Esophagus (tissue), 2 donors: ENCODE measurements around the gene NOL4L. TPM values are rescaled to one million over a fixed set of nuclear protein-coding genes. Genes with fewer than 3 reads are reported as not detected.
"Not testable (repeated sequence)": the region's sequence is repeated elsewhere in the genome, so short reads cannot be mapped to it uniquely, and the experiment has no call there.

Source experiments
- H3K27ac ChIP-seq, 2 donors: one replicate each; pipeline ENCODE4 v1.5.1; 2013; ENCODE audit warnings: low read depth in 2 of 2, mild to moderate bottlenecking in 2 of 2, inconsistent platforms in 1 of 2, low read length in 1 of 2, moderate library complexity in 1 of 2
- H3K27me3 ChIP-seq, 2 donors: one replicate each; pipeline ENCODE4 v1.6.1; 2013; ENCODE audit warnings: low read length in 2 of 2, control low read depth in 1 of 2, mild to moderate bottlenecking in 1 of 2; ENCODE audit not compliant: insufficient read depth in 2 of 2, control insufficient read depth in 1 of 2
- H3K36me3 ChIP-seq, 2 donors: one replicate each; pipeline ENCODE4 v1.6.1; 2013; ENCODE audit warnings: low read length in 1 of 2; ENCODE audit not compliant: control insufficient read depth in 2 of 2, insufficient read depth in 2 of 2
- H3K4me1 ChIP-seq, 2 donors: one replicate each; pipeline ENCODE4 v1.6.1; 2013; ENCODE audit warnings: low read length in 1 of 2; ENCODE audit not compliant: control insufficient read depth in 2 of 2, insufficient read depth in 2 of 2
- H3K4me3 ChIP-seq, 2 donors: one replicate each; pipeline ENCODE4 v1.5.1; 2013; ENCODE audit warnings: low read length in 2 of 2, mild to moderate bottlenecking in 2 of 2, low read depth in 1 of 2, moderate library complexity in 1 of 2
- H3K9me3 ChIP-seq, 2 donors: one replicate each; pipeline ENCODE4 v1.6.1; 2013; ENCODE audit warnings: mild to moderate bottlenecking in 2 of 2, low read depth in 1 of 2, low read length in 1 of 2, moderate library complexity in 1 of 2; ENCODE audit not compliant: control insufficient read depth in 2 of 2, insufficient read depth in 1 of 2
- whole genome bisulfite sequencing, 2 donors: extraction: QIAGEN DNeasy Blood & Tissue Kit; methylation state at CpG; one replicate each; pipeline ENCODE4 v1.1.7; 2013; 5-methylcytosine and 5-hydroxymethylcytosine counted together
- polyA plus RNA-seq, 2 donors: library from polyadenylated mRNA; stranded (reverse); fragments of 200-250 nt; gene quantifications; one replicate each; pipeline ENCODE4 v1.2.3, GENCODE V29; 2013
- donor health status: healthy with polysubstance abuse.
- donor health status: Bipolar disorder and iron deficiency.

Gene NOL4L
- polyA plus RNA-seq, 2 donors = 1.1 to 1.2 TPM

DNA sequence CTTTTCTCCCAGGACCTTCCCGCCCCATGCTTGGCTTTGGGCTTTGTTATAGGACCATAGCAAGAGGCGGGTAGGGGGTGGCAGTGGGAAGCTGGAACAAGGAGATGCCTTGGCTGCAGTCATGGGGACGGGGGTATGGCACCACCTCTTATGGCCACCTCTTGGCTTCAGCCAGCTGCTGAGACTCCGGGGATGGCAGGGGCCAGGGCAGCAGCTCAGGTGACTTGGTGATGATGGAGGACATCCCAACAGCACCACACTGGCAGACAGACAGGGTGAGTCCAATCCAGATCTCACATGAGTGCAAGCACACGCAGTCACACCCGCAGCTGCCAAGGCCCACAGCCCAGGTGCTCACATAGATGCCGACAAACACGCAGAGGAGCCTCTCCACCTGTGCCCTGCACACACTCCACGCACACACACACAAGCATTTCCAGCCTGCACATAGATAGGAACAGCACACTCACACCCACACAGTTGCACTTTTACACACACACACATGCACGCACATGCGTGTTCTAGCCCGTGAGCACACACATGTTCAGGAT, 6.2 kb downstream of the NOL4L start:
- no peak overlapping the region for H3K4me3 ChIP-seq
- H3K27ac ChIP-seq = no peak overlapping the region
- H3K27me3 ChIP-seq = no peaks in the 10 kb centered on the region
- no peaks in the 10 kb centered on the region for H3K4me1 ChIP-seq
- no peaks in the 10 kb centered on the region for H3K9me3 ChIP-seq
- WGBS, 2 donors = 81 to 86% methylated on average over 12 of the region's 12 CpGs
- H3K36me3 ChIP-seq = no peaks in the 10 kb centered on the region

DNA sequence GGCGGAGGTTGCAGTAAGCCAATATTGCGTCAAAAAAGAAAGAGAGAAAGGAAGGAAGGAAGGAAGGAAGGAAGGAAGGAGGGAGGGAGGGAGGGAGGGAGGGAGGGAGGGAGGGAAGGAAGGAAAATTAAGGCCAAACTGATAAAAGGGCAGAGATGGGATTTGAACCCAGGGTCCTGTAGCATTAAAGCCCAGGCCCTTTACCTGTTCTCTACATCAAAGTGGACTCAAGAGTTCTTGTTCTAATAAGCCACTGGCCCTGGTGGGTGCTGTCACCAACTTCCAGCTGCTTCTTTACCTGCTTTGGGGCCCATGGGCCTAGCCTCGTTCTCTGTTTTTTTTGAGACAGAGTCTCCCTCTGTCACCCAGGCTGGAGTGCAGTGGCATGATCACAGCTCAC, 7.1 kb downstream of the NOL4L start:
- H3K27me3 ChIP-seq, H3K27ac ChIP-seq, H3K9me3 ChIP-seq, H3K4me3 ChIP-seq, H3K36me3 ChIP-seq, H3K4me1 ChIP-seq: not testable (repeated sequence)
- WGBS, 2 donors = 71 to 88% methylated on average over 3 of the region's 3 CpGs

- 73 to 75% methylated on average over 4 of the region's 4 CpGs for WGBS, 2 donors
- H3K4me3 ChIP-seq = no peak overlapping the region
- no peak overlapping the region for H3K27ac ChIP-seq
- no peaks in the 10 kb centered on the region for H3K27me3 ChIP-seq
- no peaks in the 10 kb centered on the region for H3K9me3 ChIP-seq
- H3K4me1 ChIP-seq = no peaks in the 10 kb centered on the region
- no peaks in the 10 kb centered on the region for H3K36me3 ChIP-seq
Measured at GRCh38 chr20:32577657-32578056, 7.5 kb downstream of the NOL4L start.

- Histone ChIP-seq H3K4me3 (no peak overlapping the region), H3K9me3 (no peaks in the 10 kb centered on the region), H3K27me3 (no peaks in the 10 kb centered on the region), H3K4me1 (no peaks in the 10 kb centered on the region), H3K36me3 (no peaks in the 10 kb centered on the region), H3K27ac (no peak overlapping the region)
- 83 to 86% methylated on average over 7 of the region's 7 CpGs for WGBS, 2 donors
Measured at GRCh38 chr20:32577023-32577422, 8.1 kb downstream of the NOL4L start.

- no peaks in the 10 kb centered on the region for H3K4me1 ChIP-seq
- H3K27me3 ChIP-seq = no peaks in the 10 kb centered on the region
- no peak overlapping the region for H3K27ac ChIP-seq
- WGBS, 2 donors = 89 to 91% methylated on average over 12 of the region's 12 CpGs
- H3K4me3 ChIP-seq = no peak overlapping the region
- no peaks in the 10 kb centered on the region for H3K36me3 ChIP-seq
- H3K9me3 ChIP-seq = no peaks in the 10 kb centered on the region
Measured at GRCh38 chr20:32576560-32576959, 8.6 kb downstream of the NOL4L start.

- Histone ChIP-seq H3K4me3 (no peak overlapping the region), H3K4me1 (no peaks in the 10 kb centered on the region), H3K36me3 (no peaks in the 10 kb centered on the region), H3K27me3 (no peaks in the 10 kb centered on the region), H3K27ac (no peak overlapping the region), H3K9me3 (no peaks in the 10 kb centered on the region)
- 87 to 91% methylated on average over 5 of the region's 5 CpGs for WGBS, 2 donors
Measured at GRCh38 chr20:32575805-32576204, 9.3 kb downstream of the NOL4L start.

- no peaks in the 10 kb centered on the region for H3K4me1 ChIP-seq
- no peak overlapping the region for H3K4me3 ChIP-seq
- H3K27ac ChIP-seq = no peak overlapping the region
- H3K9me3 ChIP-seq = no peaks in the 10 kb centered on the region
- H3K36me3 ChIP-seq = no peaks in the 10 kb centered on the region
- 79 to 80% methylated on average over 9 of the region's 9 CpGs for WGBS, 2 donors
- no peaks in the 10 kb centered on the region for H3K27me3 ChIP-seq
Measured at GRCh38 chr20:32575227-32575581, 9.9 kb downstream of the NOL4L start.

DNA sequence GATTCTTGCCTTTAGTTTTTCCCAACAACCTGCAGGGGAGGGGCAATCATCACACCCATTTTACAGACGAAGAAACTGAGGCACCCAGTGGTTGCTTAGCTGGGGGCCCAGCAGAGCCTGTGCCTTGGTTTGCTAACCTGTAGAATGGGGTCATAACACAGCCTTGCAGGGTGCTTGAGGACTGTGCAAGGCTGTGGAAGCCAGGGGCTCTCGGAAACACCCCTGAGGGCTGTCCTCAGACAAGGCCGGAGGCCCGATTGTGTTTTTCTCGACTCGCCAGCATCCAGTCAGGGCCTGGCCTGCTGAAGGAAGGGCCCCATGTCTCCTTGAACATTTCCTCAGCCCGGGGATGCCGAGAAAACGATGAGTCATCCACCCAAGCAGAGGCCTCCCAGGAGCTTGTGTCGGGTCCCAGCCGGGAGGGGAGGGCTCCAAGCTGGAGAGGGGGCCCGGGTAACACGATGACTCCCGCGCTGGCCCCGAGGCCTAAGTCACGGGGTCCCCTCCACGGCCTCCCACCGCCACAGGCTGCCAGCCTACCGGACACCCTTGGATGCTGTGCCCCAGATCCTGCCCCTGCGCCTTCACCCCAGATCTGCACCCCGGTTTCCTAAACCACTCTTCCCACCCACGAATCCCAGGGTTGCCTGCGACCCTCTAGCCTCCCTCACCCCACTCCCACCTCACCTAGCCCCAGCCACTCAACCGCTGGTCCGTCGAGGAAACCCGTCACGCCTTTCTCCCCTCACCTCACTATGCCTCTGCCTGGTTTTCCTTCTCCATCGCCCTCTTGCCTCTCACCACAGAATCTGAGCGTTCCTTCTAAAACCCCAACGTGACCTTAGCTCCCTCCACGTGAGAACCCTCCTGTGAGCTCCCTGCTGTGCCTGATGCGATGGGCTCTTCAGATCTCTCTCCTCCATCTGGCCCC, 10.6 kb downstream of the NOL4L start:
- Histone ChIP-seq H3K27ac (no peak overlapping the region), H3K27me3 (no peaks in the 10 kb centered on the region), H3K4me1 (no peaks in the 10 kb centered on the region), H3K4me3 (no peak overlapping the region), H3K9me3 (no peaks in the 10 kb centered on the region), H3K36me3 (no peaks in the 10 kb centered on the region)
- WGBS, 2 donors = 45 to 48% methylated on average over 34 of the region's 34 CpGs

DNA sequence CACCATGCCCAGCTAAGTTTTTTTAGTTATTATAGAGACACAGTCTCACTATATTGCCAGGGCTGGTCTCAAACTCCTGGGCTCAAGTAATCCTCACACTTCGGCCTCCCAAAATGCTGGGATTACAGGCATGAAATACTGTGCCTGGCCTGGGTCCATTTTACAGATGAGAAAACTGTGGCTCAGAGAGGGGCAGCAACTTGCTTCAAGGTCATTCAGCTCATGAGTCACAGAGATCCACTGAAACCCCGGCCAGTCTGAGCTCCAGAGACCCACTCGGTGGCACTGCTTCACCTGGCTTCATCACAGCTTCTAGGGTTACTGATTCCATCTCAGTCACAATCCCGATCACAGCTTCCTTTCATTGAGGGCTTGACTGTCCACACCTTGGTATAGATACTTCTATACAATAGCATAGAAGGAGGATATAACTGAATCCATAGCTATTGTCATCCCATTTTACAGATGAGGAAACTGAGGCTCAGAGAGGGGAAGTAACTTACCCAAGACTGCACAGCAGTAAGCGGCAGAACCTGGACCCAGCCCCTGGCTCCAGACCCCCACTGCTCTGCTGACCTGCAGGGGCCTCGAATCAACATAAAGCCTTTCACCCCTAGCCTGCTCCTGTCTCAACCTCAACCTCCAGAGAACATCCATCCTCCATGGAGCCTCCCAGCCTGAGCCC, 11.8 kb downstream of the NOL4L start:
- Histone ChIP-seq H3K27ac (no peak overlapping the region), H3K36me3 (no peaks in the 10 kb centered on the region), H3K9me3 (no peaks in the 10 kb centered on the region), H3K27me3 (no peaks in the 10 kb centered on the region), H3K4me3 (no peak overlapping the region), H3K4me1 (no peaks in the 10 kb centered on the region)
- WGBS, 2 donors = 85 to 87% methylated on average over 6 of the region's 6 CpGs
